GM23338 (cell line): ENCODE data around the gene C1orf185. TPM values are rescaled to one million over a fixed set of nuclear protein-coding genes. Genes with fewer than 3 reads are reported as not detected.

Source experiments
- ATAC-seq: fragments of 200-7000 bp; cut with Tn5 transposase; 3 replicates; pipeline ENCODE4 v1.9.1; 2020
- DNase-seq: peaks from one replicate; pipeline ENCODE4 v3.0.0-alpha.2; 2015; ENCODE audit warnings: low spot score
- H2AFZ ChIP-seq: fragments of 200-600 bp; sonication (generic); 2 replicates; pipeline ENCODE4 v1.8.0; 2016; ENCODE audit warnings: antibody characterized with exemption, mild to moderate bottlenecking, moderate library complexity
- H3F3A ChIP-seq: fragments of 200-600 bp; sonication (generic); replicated peaks from 2 replicates; pipeline ENCODE4 v1.8.0; 2017; ENCODE audit warnings: antibody characterized with exemption, mixed run types, low read depth
- H3K27ac ChIP-seq: fragments of 200-600 bp; sonication (generic); 2 replicates; pipeline ENCODE4 v1.6.1; 2016; ENCODE audit warnings: low read depth
- H3K27me3 ChIP-seq: fragments of 200-600 bp; sonication (generic); 2 replicates; pipeline ENCODE4 v1.8.0; 2016; ENCODE audit warnings: mild to moderate bottlenecking, mixed run types, moderate library complexity; ENCODE audit not compliant: insufficient read depth
- H3K36me3 ChIP-seq: fragments of 200-600 bp; sonication (generic); 2 replicates; pipeline ENCODE4 v1.8.0; 2016; ENCODE audit warnings: mild to moderate bottlenecking; ENCODE audit not compliant: insufficient read depth
- H3K4me1 ChIP-seq: fragments of 200-600 bp; sonication (generic); 2 replicates; pipeline ENCODE4 v1.8.0; 2016; ENCODE audit warnings: mild to moderate bottlenecking, moderate library complexity; ENCODE audit not compliant: insufficient read depth
- H3K4me2 ChIP-seq: fragments of 200-600 bp; sonication (generic); 2 replicates; pipeline ENCODE4 v1.7.1; 2017; ENCODE audit warnings: mixed run types
- H3K4me3 ChIP-seq: fragments of 200-600 bp; sonication (generic); 2 replicates; pipeline ENCODE4 v1.6.1; 2016; ENCODE audit warnings: mixed run types
- H3K79me2 ChIP-seq: fragments of 200-600 bp; sonication (generic); replicated peaks from 2 replicates; pipeline ENCODE4 v1.8.0; 2017; ENCODE audit warnings: mild to moderate bottlenecking; ENCODE audit not compliant: insufficient read depth
- H3K9me2 ChIP-seq: fragments of 200-600 bp; sonication (generic); 2 replicates; pipeline ENCODE4 v1.8.0; 2017; ENCODE audit not compliant: insufficient read depth
- H4K20me1 ChIP-seq: fragments of 200-600 bp; sonication (generic); replicated peaks from 2 replicates; pipeline ENCODE4 v1.8.0; 2017; ENCODE audit warnings: mild to moderate bottlenecking; ENCODE audit not compliant: insufficient read depth
- H3K27ac Mint-ChIP-seq: 2 replicates; pipeline ENCODE4 v1.8.0; 2020; ENCODE audit warnings: inconsistent platforms, mild to moderate bottlenecking, moderate library complexity, mixed read lengths
- H3K27me3 Mint-ChIP-seq: 3 replicates; pipeline ENCODE4 v1.8.0; 2022; ENCODE audit warnings: low read depth, mild to moderate bottlenecking, moderate library complexity, mixed read lengths, inconsistent platforms; ENCODE audit not compliant: insufficient read depth, poor library complexity
- H3K36me3 Mint-ChIP-seq: 3 replicates; pipeline ENCODE4 v1.8.0; 2021; ENCODE audit warnings: low read depth, mild to moderate bottlenecking, inconsistent platforms, moderate library complexity, mixed read lengths
- H3K4me1 Mint-ChIP-seq: 3 replicates; pipeline ENCODE4 v1.8.0; 2020; ENCODE audit warnings: mild to moderate bottlenecking, inconsistent platforms, mixed read lengths
- H3K4me3 Mint-ChIP-seq: 3 replicates; pipeline ENCODE4 v1.8.0; 2021; ENCODE audit warnings: moderate library complexity, mild to moderate bottlenecking, inconsistent platforms, mixed read lengths
- H3K9me3 Mint-ChIP-seq: 3 replicates; pipeline ENCODE4 v1.8.0; 2020; ENCODE audit warnings: moderate library complexity, mild to moderate bottlenecking, inconsistent platforms, mixed read lengths
- CREB1 ChIP-seq: fragments of 250-450 bp; sonication (Bioruptor Pico); IDR thresholded peaks from 2 replicates; pipeline ENCODE4 v1.5.0; 2020; ENCODE audit warnings: low read depth, mild to moderate bottlenecking, moderate library complexity
- ETS1 ChIP-seq: IDR thresholded peaks from 2 replicates; pipeline ENCODE4 v1.6.1; 2016; ENCODE audit warnings: antibody characterized with exemption
- EZH2phosphoT487 ChIP-seq: fragments of 200-600 bp; sonication (generic); IDR thresholded peaks from one replicate; pipeline ENCODE4 v1.8.1; 2018; ENCODE audit warnings: antibody characterized with exemption; ENCODE audit not compliant: unreplicated experiment
- NANOG ChIP-seq: IDR thresholded peaks from 2 replicates; pipeline ENCODE4 v1.6.1; 2016; ENCODE audit warnings: antibody characterized with exemption, borderline replicate concordance
- POLR2AphosphoS5 ChIP-seq: IDR thresholded peaks from 2 replicates; pipeline ENCODE4 v1.6.1; 2016; ENCODE audit warnings: antibody characterized with exemption, low read depth
- REST ChIP-seq: IDR thresholded peaks from one replicate; pipeline ENCODE4 v1.6.1; 2018; ENCODE audit warnings: antibody characterized with exemption; ENCODE audit not compliant: unreplicated experiment
- ZNF331 ChIP-seq: fragments of 250-450 bp; sonication (Bioruptor Pico); IDR thresholded peaks from 2 replicates; pipeline ENCODE4 v1.5.0; 2020; ENCODE audit warnings: low read depth, mild to moderate bottlenecking, moderate library complexity
- ZNF462 ChIP-seq: fragments of 250-450 bp; sonication (Bioruptor Pico); IDR thresholded peaks from 2 replicates; pipeline ENCODE4 v1.5.0; 2020; ENCODE audit warnings: mild to moderate bottlenecking, moderate library complexity
- polyA plus RNA-seq: library from polyadenylated mRNA; unstranded; fragments of >200 nt; fragmentation: Nextera tagmentation; extraction: Ambion mirVana; gene quantifications from 2 replicates; pipeline ENCODE4 v1.2.1, GENCODE V29; 2016
- total RNA-seq: library from RNA; depleted of rRNA; stranded (reverse); fragments of >200 nt; shearing (Covaris generic); gene quantifications from 2 replicates; pipeline ENCODE4 v1.2.3, GENCODE V29; 2014

Gene C1orf185
- total and polyA plus RNA-seq, 2 experiments from 2014 or later: not detected

GRCh38 chr1:51168266-51168845 lies 66.3 kb downstream of the C1orf185 start:
- TF ChIP-seq ZNF462 (CRISPR knock-in tag) (no peak), EZH2phosphoT487 (no peak), ZNF331 (CRISPR knock-in tag) (no peak), CREB1 (CRISPR knock-in tag) (no peak), POLR2AphosphoS5 (no peak), NANOG (no peak), ETS1 (no peak), REST (no peak)
- no peak overlapping the region for H3K4me3 ChIP-seq
- no peaks in the 10 kb centered on the region for H4K20me1 ChIP-seq
- Mint-ChIP-seq H3K27ac (no peak overlapping the region), H3K27me3 (no peaks in the 10 kb centered on the region), H3K9me3 (no peaks in the 10 kb centered on the region), H3K4me3 (no peak overlapping the region), H3K36me3 (no peaks in the 10 kb centered on the region), H3K4me1 (no peaks in the 10 kb centered on the region)
- no peak overlapping the region for H2AFZ ChIP-seq
- H3K9me2 ChIP-seq: no peaks in the 10 kb centered on the region
- no peaks in the 10 kb centered on the region for H3F3A ChIP-seq
- ATAC-seq: no peak
- no peak overlapping the region for H3K4me2 ChIP-seq
- H3K27me3 ChIP-seq: no peaks in the 10 kb centered on the region
- H3K27ac ChIP-seq: no peak overlapping the region
- no peaks in the 10 kb centered on the region for H3K79me2 ChIP-seq
- no peaks in the 10 kb centered on the region for H3K4me1 ChIP-seq
- no peaks in the 10 kb centered on the region for H3K36me3 ChIP-seq
- no peak for DNase-seq
